ENCODE measurements around the gene UBA5. TPM values are rescaled to one million over a fixed set of nuclear protein-coding genes. Genes with fewer than 3 reads are reported as not detected.

UBA5 gene
- total RNA-seq, 4 donors from 2014 or later = 24.5 to 48.2 (median 35.6) TPM

DNA sequence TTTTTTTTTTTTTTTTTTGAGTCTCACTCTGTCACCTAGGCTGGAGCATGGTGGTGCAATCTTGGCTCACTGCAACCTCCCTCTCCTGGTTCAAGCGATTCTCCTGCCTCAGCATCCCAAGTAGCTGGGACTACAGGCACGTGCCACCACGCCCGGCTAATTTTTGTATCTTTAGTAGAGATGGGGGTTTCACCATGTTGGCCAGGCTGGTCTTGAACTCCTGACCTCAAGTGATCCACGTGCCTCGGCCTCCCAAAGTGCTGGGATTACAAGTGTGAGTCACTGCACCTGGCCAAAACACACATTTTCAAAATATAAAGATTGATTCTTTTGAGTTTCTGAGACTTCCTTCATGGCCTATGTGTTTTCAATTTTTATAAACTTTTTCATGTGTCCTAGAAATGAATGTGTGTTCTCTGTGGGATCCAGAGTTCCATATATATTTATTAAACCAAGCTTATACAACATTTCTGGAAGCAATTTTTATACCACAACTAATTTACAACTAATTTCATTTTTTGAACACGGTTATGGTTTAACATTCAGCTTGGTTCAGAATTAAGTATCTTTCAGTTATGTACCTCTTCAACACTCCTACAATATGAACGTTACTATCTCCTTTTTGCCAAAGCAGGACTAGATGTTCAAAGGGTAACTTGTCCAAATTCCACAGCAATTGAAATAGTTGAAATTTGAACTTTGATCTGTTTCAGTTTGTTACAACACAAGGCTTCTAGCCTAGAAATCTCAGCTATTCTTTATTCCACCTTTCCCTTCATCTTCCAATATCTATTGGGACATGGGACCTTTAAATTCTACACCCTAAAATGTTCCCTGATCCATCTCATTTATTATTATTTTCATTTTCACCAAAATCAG, 2.0 kb upstream of the UBA5 start:
- no peak for ATAC-seq
- Histone ChIP-seq H3K27ac (no peak overlapping the region), H3K36me3 (no peaks in the 10 kb centered on the region), H3K4me3 (peak overlapping the region in 1 of 2 donors; percentile 78), H3K4me1 (peaks cover 4 to 42% (median 13%) of the 10 kb centered on the region in 3 donors), H3K27me3 (no peaks in the 10 kb centered on the region), H3K9me3 (no peaks in the 10 kb centered on the region)
- WGBS, 2 donors (ENCODE audit: low coverage in 1 of 2) = 86 to 95% methylated on average over 7 to 8 of the region's 8 CpGs
- TF ChIP-seq EP300 (IDR thresholded peaks at IDR 0.05) (no peak), POLR2A (IDR thresholded peaks at IDR 0.05) (no peak), POLR2AphosphoS5 (IDR thresholded peaks at IDR 0.05) (no peak)
- TF ChIP-seq, protein P1, sequence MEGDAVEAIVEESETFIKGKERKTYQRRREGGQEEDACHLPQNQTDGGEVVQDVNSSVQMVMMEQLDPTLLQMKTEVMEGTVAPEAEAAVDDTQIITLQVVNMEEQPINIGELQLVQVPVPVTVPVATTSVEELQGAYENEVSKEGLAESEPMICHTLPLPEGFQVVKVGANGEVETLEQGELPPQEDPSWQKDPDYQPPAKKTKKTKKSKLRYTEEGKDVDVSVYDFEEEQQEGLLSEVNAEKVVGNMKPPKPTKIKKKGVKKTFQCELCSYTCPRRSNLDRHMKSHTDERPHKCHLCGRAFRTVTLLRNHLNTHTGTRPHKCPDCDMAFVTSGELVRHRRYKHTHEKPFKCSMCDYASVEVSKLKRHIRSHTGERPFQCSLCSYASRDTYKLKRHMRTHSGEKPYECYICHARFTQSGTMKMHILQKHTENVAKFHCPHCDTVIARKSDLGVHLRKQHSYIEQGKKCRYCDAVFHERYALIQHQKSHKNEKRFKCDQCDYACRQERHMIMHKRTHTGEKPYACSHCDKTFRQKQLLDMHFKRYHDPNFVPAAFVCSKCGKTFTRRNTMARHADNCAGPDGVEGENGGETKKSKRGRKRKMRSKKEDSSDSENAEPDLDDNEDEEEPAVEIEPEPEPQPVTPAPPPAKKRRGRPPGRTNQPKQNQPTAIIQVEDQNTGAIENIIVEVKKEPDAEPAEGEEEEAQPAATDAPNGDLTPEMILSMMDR (IDR thresholded peaks at IDR 0.05) = no peak

DNA sequence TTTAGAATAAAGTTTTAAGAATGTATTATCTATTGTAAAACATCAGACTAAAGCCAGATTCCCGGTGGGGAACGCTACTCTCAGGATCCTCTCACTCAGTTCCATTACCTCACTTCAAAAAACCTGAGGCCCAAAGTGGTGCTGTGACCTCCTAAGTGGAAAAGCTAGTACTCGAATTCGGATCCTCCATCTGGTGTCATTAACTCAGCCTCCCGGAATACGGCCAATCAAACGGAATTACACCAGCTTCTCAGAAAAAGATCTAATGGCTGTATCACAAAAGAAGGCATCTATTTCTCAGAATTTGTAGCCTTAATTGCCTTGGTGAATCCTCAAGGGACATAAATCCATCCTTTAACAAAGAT, 1.1 kb upstream of the UBA5 start:
- Histone ChIP-seq H3K4me3 (peak overlapping the region; percentile 78 to 92), H3K27me3 (no peaks in the 10 kb centered on the region), H3K27ac (peak overlapping the region; percentile 73 to 96 (median 96)), H3K9me3 (no peaks in the 10 kb centered on the region), H3K4me1 (peaks cover 4 to 40% (median 15%) of the 10 kb centered on the region in 3 donors), H3K36me3 (no peaks in the 10 kb centered on the region)
- TF ChIP-seq POLR2AphosphoS5 (IDR thresholded peaks at IDR 0.05) (no peak), POLR2A (IDR thresholded peaks at IDR 0.05) (no peak), EP300 (IDR thresholded peaks at IDR 0.05) (no peak)
- peak; percentile 15 for ATAC-seq
- WGBS, 2 donors (ENCODE audit: low coverage in 1 of 2) = 1 to 6% methylated on average over 7 of the region's 7 CpGs

DNA sequence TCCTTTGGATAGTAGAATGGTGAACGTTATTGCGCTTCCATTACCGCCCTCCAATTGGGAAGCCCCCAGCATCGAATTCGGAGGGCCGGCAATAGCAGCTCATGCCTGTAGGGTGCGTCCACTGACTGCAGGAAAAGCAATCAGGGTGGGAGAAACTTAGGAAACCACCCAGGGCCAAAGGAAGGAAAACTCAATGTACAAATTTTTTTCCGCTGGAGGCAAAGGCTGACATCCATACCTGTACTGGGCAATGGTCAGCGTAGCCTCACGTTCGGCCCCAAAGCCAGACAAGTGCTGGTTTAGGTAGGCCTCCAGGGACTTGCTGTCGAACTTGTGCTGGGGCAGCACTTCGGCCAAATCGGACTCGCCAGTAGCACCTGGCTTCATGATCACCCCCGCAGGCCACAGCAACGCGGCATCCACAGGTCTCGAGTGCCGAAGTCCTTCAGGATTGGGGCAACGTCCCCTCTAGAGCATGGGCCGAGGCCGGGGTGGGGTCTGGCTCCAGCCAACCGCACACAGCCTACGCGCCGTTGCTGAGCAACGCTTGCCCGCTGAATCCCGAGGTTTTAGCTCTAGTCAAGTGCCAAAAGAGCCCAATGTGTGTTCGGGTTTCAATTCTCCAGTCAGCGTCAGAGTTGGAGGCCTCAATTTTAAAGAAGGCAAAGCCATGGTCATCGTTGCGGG, 621 bp upstream of the UBA5 start, which contains the start of gene ACAD11:
ACAD11 (minus strand) TSS at position 445 of the 687 bp plus-strand sequence; CDS start at position 387, 58 bp downstream.
- H3K27ac ChIP-seq = peak within 1 kb of the TSS; percentile 73 to 96 (median 96)
- no peaks in the 10 kb centered on the region for H3K36me3 ChIP-seq
- TF ChIP-seq POLR2A (IDR thresholded peaks at IDR 0.05) (peak; percentile 32), EP300 (IDR thresholded peaks at IDR 0.05) (no peak), POLR2AphosphoS5 (IDR thresholded peaks at IDR 0.05) (peak; percentile 59)
- TF ChIP-seq, protein P1 (IDR thresholded peaks at IDR 0.05) = peak; percentile 67 to 75 (median 69)
- peaks cover 4 to 40% (median 15%) of the 10 kb centered on the region in 3 donors for H3K4me1 ChIP-seq
- H3K27me3 ChIP-seq = no peaks in the 10 kb centered on the region
- H3K9me3 ChIP-seq = no peaks in the 10 kb centered on the region
- peak within 1 kb of the TSS; percentile 78 to 92 for H3K4me3 ChIP-seq
- peak; percentile 88 for ATAC-seq
- 0% methylated on average over 8 to 10 of the region's 34 CpGs for whole genome bisulfite sequencing, 2 donors (ENCODE audit: low coverage in 1 of 2)

DNA sequence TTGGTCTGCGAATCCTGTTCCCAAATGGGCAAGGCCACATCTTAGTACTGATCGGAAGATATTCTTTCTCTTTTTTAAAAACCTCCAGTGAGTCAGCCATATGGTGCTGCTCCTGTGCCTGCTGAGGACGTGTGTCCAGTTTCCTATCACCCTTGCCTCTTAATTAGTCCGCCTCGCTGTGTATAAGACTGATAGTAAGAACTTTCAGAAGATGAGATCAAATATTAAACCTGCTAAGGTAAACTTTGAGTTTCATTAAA, 612 bp downstream of the UBA5 start:
- peak overlapping the region; percentile 73 to 96 (median 96) for H3K27ac ChIP-seq
- ATAC-seq = peak; percentile 4
- 0% methylated on average over 5 of the region's 5 CpGs; no CpG with 5 or more reads in 1 of the 2 donors for WGBS, 2 donors (ENCODE audit: low coverage in 1 of 2)
- TF ChIP-seq POLR2AphosphoS5 (IDR thresholded peaks at IDR 0.05) (no peak), EP300 (IDR thresholded peaks at IDR 0.05) (no peak), POLR2A (IDR thresholded peaks at IDR 0.05) (no peak)
- TF ChIP-seq, protein P1 (IDR thresholded peaks at IDR 0.05) = no peak
- no peaks in the 10 kb centered on the region for H3K9me3 ChIP-seq
- H3K36me3 ChIP-seq = no peaks in the 10 kb centered on the region
- peak overlapping the region; percentile 78 to 92 for H3K4me3 ChIP-seq
- no peaks in the 10 kb centered on the region for H3K27me3 ChIP-seq
- H3K4me1 ChIP-seq = peaks cover 4 to 47% (median 15%) of the 10 kb centered on the region in 3 donors

DNA sequence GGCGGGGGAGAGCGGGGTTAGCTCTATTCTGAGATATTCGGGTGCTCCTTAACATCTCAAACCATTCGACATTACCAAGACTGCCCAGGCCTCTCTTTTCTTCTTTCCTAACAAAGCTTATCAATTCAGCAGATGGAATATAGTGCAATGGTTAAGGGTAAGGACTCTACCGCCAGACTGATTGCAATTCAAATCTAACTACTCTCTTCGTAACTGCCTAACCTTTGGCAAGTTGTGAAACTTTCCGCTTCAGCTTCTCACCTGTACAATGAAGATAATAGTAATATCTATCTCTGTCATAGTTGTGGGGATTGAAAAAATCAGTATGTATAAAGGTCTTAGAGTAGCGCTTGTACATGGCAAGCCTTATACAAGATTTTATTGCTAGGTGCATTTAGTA, 972 bp downstream of the UBA5 start:
- peak overlapping the region in 3 of 4 donors; percentile 95 to 96 (median 96) for H3K27ac ChIP-seq
- H3K27me3 ChIP-seq = no peaks in the 10 kb centered on the region
- no peak for ATAC-seq
- H3K4me1 ChIP-seq = peaks cover 4 to 48% (median 15%) of the 10 kb centered on the region in 3 donors
- peak overlapping the region; percentile 78 to 92 for H3K4me3 ChIP-seq
- no peaks in the 10 kb centered on the region for H3K9me3 ChIP-seq
- TF ChIP-seq EP300 (IDR thresholded peaks at IDR 0.05) (no peak), POLR2AphosphoS5 (IDR thresholded peaks at IDR 0.05) (no peak), POLR2A (IDR thresholded peaks at IDR 0.05) (no peak)
- TF ChIP-seq, protein P1 (IDR thresholded peaks at IDR 0.05) = no peak
- no peaks in the 10 kb centered on the region for H3K36me3 ChIP-seq
- WGBS, 2 donors (ENCODE audit: low coverage in 1 of 2) = 6 to 12% methylated on average over 8 of the region's 8 CpGs
